B cell (primary cell): ENCODE measurements around the gene SCGB1D4.
"Not testable (repeated sequence)": the region's sequence is repeated elsewhere in the genome, so short reads cannot be mapped to it uniquely, and the experiment has no call there.

Experiments used
- CTCF ChIP-seq: fragments of 200-600 bp; IDR thresholded peaks from one replicate; pipeline ENCODE4 v1.8.0; 2022; ENCODE audit warnings: antibody characterized with exemption, mild to moderate bottlenecking
- EZH2 ChIP-seq: IDR thresholded peaks from 2 replicates; pipeline ENCODE4 v1.6.1; 2012; ENCODE audit warnings: borderline replicate concordance, low read depth, mild to moderate bottlenecking, moderate library complexity, low read length; ENCODE audit not compliant: insufficient read depth, poor library complexity, severe bottlenecking

- TF ChIP-seq CTCF, EZH2: not testable (repeated sequence)
Observed at GRCh38 chr11:62343646-62344190, 44.8 kb upstream of the SCGB1D4 start.
